HEK293 (cell line): ENCODE data around the gene MYMK.

Source experiments
- CTCF ChIA-PET: fragments of 350-600 bp; formaldehyde crosslinking; extraction: SDS; loops from one replicate; lab custom pipeline; 2021; ENCODE audit warnings: antibody characterized with exemption; lab: Yijun Ruan, JAX
- POLR2A ChIA-PET: fragments of 300-600 bp; formaldehyde crosslinking; extraction: SDS; loops from one replicate; lab custom pipeline; 2020; ENCODE audit warnings: antibody characterized with exemption, inconsistent platforms; lab: Yijun Ruan, JAX
- H3K27ac ChIP-seq: fragments of 200-500 bp; sonication (Bioruptor generic); 2 replicates; pipeline ENCODE4 v1.5.1; 2014; ENCODE audit warnings: low read depth, low read length, control low read depth, inconsistent platforms; ENCODE audit errors: extremely low read depth
- H3K36me3 ChIP-seq, 2 experiments: fragments of 200-500 bp in 1 of 2; sonication (Bioruptor generic) in 1 of 2; 1 replicate in 1 of 2; 2 replicates in 1 of 2; pipeline ENCODE4 v1.5.1; 2014 to 2017; ENCODE audit warnings: inconsistent platforms in 2 of 2, low read length in 2 of 2; ENCODE audit not compliant: control insufficient read depth in 2 of 2, insufficient read depth in 1 of 2
- H3K4me1 ChIP-seq: fragments of 200-500 bp; sonication (Bioruptor generic); 2 replicates; pipeline ENCODE4 v1.5.1; 2014; ENCODE audit warnings: mild to moderate bottlenecking, low read length, inconsistent platforms; ENCODE audit not compliant: control insufficient read depth, insufficient read depth
- H3K4me3 ChIP-seq: 2 replicates; pipeline ENCODE4 v1.5.1; 2011; ENCODE audit warnings: low read depth, mild to moderate bottlenecking, control low read depth, low read length, moderate library complexity
- H3K9me3 ChIP-seq: fragments of 200-500 bp; sonication (Bioruptor generic); 2 replicates; pipeline ENCODE4 v1.5.1; 2014; ENCODE audit warnings: low read depth, low read length, inconsistent platforms; ENCODE audit not compliant: control insufficient read depth, insufficient read depth
- EGR2 ChIP-seq: fragments of 450-650 bp; formaldehyde crosslinking; IDR thresholded peaks from 2 replicates; pipeline ENCODE4 v1.5.1; 2016; ENCODE audit warnings: low read depth, missing biosample characterization, missing genetic modification characterization
- GLI2 ChIP-seq: fragments of 450-650 bp; formaldehyde crosslinking; IDR thresholded peaks from 2 replicates; pipeline ENCODE4; 2017; ENCODE audit warnings: missing biosample characterization, missing genetic modification characterization, low read depth, borderline replicate concordance
- HOXA7 ChIP-seq: sonication (generic); formaldehyde crosslinking; IDR thresholded peaks from 2 replicates; pipeline ENCODE4 v1.8.1; 2022; ENCODE audit warnings: missing genetic modification reagents, borderline replicate concordance
- SP3 ChIP-seq: fragments of 450-650 bp; formaldehyde crosslinking; IDR thresholded peaks from 2 replicates; pipeline ENCODE4 v1.5.1; 2016; ENCODE audit warnings: missing biosample characterization, missing genetic modification characterization
- ZNF112 ChIP-seq: fragments of 450-650 bp; formaldehyde crosslinking; IDR thresholded peaks from 2 replicates; pipeline ENCODE4 v1.5.0; 2017; ENCODE audit warnings: missing biosample characterization, missing genetic modification characterization
- ZNF155 ChIP-seq: fragments of 450-650 bp; formaldehyde crosslinking; IDR thresholded peaks from 2 replicates; pipeline ENCODE4 v1.5.1; 2016; ENCODE audit warnings: missing biosample characterization, missing genetic modification characterization
- ZNF19 ChIP-seq: fragments of 450-650 bp; formaldehyde crosslinking; IDR thresholded peaks from 2 replicates; pipeline ENCODE4; 2016; ENCODE audit warnings: missing biosample characterization, missing genetic modification characterization, low read depth
- ZNF2 ChIP-seq: fragments of 450-650 bp; formaldehyde crosslinking; IDR thresholded peaks from 2 replicates; pipeline ENCODE4 v1.5.1; 2016; ENCODE audit warnings: missing biosample characterization, missing genetic modification characterization
- ZNF23 ChIP-seq: fragments of 450-650 bp; formaldehyde crosslinking; IDR thresholded peaks from 2 replicates; pipeline ENCODE4 v1.5.1; 2016; ENCODE audit warnings: missing biosample characterization, missing genetic modification characterization, borderline replicate concordance
- ZNF266 ChIP-seq: fragments of 450-650 bp; formaldehyde crosslinking; IDR thresholded peaks from 2 replicates; pipeline ENCODE4 v1.5.1; 2016; ENCODE audit warnings: missing biosample characterization, missing genetic modification characterization, low read depth
- ZNF274 ChIP-seq, 2 experiments: fragments of 200-500 bp in 1 of 2; fragments of 450-650 bp in 1 of 2; sonication (Bioruptor generic) in 1 of 2; formaldehyde crosslinking in 1 of 2; IDR thresholded peaks; 2 replicates each; pipeline versions ENCODE4 v1.5.1 to v1.6.1; 2014 to 2016; ENCODE audit warnings: borderline replicate concordance in 1 of 2, inconsistent platforms in 1 of 2, low read length in 1 of 2, missing biosample characterization in 1 of 2, missing genetic modification characterization in 1 of 2
- ZNF426 ChIP-seq: fragments of 450-650 bp; formaldehyde crosslinking; IDR thresholded peaks from 2 replicates; pipeline ENCODE4 v1.5.1; 2017; ENCODE audit warnings: missing biosample characterization, missing genetic modification characterization, mild to moderate bottlenecking, inconsistent platforms, moderate library complexity
- ZNF623 ChIP-seq: fragments of 450-650 bp; formaldehyde crosslinking; IDR thresholded peaks from 2 replicates; pipeline ENCODE4 v1.5.1; 2016; ENCODE audit warnings: missing biosample characterization, missing genetic modification characterization
- ZNF658 ChIP-seq: fragments of 450-650 bp; formaldehyde crosslinking; IDR thresholded peaks from 2 replicates; pipeline ENCODE4; 2016; ENCODE audit warnings: missing biosample characterization, missing genetic modification characterization
- ZNF792 ChIP-seq: fragments of 450-650 bp; formaldehyde crosslinking; IDR thresholded peaks from 2 replicates; pipeline ENCODE4 v1.5.1; 2016; ENCODE audit warnings: missing biosample characterization, missing genetic modification characterization
- TF ChIP-seq, protein P1 (sequence below): fragments of 450-650 bp; IDR thresholded peaks from 2 replicates; pipeline ENCODE4 v1.5.1; 2018; ENCODE audit warnings: missing biosample characterization, mild to moderate bottlenecking, missing genetic modification characterization
- TF ChIP-seq, protein P2 (sequence below): fragments of 450-650 bp; formaldehyde crosslinking; IDR thresholded peaks from 2 replicates; pipeline ENCODE4 v1.5.1; 2017; ENCODE audit warnings: missing biosample characterization, missing genetic modification characterization
- TF ChIP-seq, protein P3 (sequence below): fragments of 450-650 bp; formaldehyde crosslinking; IDR thresholded peaks from 2 replicates; pipeline ENCODE4 v1.5.1; 2016; ENCODE audit warnings: missing biosample characterization, missing genetic modification characterization
- TF ChIP-seq, protein P4 (sequence below): fragments of 450-650 bp; formaldehyde crosslinking; IDR thresholded peaks from 2 replicates; pipeline ENCODE4 v1.5.1; 2017; ENCODE audit warnings: missing biosample characterization, missing genetic modification characterization
- TF ChIP-seq, protein P5 (sequence below): fragments of 450-650 bp; formaldehyde crosslinking; IDR thresholded peaks from 2 replicates; pipeline ENCODE4 v1.5.1; 2017; ENCODE audit warnings: missing biosample characterization, missing genetic modification characterization

Gene MYMK

DNA sequence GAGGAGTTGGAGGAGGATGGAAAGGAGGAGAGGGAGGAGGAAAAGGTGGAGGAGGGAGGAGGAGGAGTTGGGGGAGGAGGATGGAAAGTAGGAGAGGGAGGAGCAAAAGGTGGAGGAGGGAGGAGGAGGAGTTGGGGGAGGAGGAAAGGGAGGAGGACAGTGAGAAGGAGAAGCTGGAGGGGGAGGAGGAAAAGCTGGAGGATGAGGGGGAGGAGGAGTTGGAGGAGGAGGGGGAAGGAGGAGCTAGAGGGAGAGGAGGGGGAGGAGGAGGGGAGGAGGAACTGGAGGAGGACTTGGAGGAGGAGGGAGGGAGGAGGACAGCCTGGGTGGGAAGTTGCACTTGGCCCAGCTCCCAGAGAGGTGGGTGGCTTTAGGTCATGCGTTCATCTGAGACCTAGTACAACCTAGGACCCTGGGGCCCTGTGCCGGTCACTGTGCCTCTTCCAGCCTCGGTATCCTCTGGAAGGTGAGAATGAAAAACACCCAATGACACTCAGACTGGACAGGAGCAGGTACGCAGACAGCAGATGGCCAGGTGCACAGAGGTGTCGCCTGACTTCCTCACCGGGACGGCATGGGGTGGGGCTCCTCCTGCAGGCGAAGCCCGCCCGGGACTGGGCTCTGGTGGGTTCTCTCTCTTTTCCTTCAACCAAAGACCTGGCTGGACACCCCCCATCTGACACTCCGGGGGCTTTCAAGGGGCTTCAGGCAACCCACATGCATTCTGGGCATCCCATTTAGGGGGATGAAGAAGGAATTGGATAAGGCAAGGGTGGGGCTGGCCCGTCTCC is 33.7 kb downstream of the MYMK start (continued):
- TF ChIP-seq, protein P1, sequence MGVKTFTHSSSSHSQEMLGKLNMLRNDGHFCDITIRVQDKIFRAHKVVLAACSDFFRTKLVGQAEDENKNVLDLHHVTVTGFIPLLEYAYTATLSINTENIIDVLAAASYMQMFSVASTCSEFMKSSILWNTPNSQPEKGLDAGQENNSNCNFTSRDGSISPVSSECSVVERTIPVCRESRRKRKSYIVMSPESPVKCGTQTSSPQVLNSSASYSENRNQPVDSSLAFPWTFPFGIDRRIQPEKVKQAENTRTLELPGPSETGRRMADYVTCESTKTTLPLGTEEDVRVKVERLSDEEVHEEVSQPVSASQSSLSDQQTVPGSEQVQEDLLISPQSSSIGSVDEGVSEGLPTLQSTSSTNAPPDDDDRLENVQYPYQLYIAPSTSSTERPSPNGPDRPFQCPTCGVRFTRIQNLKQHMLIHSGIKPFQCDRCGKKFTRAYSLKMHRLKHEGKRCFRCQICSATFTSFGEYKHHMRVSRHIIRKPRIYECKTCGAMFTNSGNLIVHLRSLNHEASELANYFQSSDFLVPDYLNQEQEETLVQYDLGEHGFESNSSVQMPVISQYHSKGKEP (tag by site-specific recombination) = no peak
- TF ChIP-seq, protein P2, sequence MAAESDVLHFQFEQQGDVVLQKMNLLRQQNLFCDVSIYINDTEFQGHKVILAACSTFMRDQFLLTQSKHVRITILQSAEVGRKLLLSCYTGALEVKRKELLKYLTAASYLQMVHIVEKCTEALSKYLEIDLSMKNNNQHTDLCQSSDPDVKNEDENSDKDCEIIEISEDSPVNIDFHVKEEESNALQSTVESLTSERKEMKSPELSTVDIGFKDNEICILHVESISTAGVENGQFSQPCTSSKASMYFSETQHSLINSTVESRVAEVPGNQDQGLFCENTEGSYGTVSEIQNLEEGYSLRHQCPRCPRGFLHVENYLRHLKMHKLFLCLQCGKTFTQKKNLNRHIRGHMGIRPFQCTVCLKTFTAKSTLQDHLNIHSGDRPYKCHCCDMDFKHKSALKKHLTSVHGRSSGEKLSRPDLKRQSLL (tag by site-specific recombination) = no peak
- TF ChIP-seq ZNF112 (tag by site-specific recombination) (no peak), HOXA7 (CRISPR knock-in tag) (no peak), GLI2 (tag by site-specific recombination) (no peak), EGR2 (tag by site-specific recombination) (peak; percentile 97), ZNF658 (tag by site-specific recombination) (no peak), ZNF23 (tag by site-specific recombination) (no peak), ZNF266 (tag by site-specific recombination) (no peak), SP3 (tag by site-specific recombination) (peak; percentile 90), ZNF2 (tag by site-specific recombination) (no peak), ZNF155 (no peak), ZNF426 (tag by site-specific recombination) (no peak)
- TF ChIP-seq, protein P3, sequence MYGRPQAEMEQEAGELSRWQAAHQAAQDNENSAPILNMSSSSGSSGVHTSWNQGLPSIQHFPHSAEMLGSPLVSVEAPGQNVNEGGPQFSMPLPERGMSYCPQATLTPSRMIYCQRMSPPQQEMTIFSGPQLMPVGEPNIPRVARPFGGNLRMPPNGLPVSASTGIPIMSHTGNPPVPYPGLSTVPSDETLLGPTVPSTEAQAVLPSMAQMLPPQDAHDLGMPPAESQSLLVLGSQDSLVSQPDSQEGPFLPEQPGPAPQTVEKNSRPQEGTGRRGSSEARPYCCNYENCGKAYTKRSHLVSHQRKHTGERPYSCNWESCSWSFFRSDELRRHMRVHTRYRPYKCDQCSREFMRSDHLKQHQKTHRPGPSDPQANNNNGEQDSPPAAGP (tag by site-specific recombination) = 0 out of 2 replicates have a peak, but pooled peaks have one; percentile 6
- TF ChIP-seq, protein P4, sequence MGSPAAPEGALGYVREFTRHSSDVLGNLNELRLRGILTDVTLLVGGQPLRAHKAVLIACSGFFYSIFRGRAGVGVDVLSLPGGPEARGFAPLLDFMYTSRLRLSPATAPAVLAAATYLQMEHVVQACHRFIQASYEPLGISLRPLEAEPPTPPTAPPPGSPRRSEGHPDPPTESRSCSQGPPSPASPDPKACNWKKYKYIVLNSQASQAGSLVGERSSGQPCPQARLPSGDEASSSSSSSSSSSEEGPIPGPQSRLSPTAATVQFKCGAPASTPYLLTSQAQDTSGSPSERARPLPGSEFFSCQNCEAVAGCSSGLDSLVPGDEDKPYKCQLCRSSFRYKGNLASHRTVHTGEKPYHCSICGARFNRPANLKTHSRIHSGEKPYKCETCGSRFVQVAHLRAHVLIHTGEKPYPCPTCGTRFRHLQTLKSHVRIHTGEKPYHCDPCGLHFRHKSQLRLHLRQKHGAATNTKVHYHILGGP (tag by site-specific recombination) = no peak
- TF ChIP-seq, protein P5, sequence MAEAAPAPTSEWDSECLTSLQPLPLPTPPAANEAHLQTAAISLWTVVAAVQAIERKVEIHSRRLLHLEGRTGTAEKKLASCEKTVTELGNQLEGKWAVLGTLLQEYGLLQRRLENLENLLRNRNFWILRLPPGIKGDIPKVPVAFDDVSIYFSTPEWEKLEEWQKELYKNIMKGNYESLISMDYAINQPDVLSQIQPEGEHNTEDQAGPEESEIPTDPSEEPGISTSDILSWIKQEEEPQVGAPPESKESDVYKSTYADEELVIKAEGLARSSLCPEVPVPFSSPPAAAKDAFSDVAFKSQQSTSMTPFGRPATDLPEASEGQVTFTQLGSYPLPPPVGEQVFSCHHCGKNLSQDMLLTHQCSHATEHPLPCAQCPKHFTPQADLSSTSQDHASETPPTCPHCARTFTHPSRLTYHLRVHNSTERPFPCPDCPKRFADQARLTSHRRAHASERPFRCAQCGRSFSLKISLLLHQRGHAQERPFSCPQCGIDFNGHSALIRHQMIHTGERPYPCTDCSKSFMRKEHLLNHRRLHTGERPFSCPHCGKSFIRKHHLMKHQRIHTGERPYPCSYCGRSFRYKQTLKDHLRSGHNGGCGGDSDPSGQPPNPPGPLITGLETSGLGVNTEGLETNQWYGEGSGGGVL (tag by site-specific recombination) = peak; percentile 84

DNA sequence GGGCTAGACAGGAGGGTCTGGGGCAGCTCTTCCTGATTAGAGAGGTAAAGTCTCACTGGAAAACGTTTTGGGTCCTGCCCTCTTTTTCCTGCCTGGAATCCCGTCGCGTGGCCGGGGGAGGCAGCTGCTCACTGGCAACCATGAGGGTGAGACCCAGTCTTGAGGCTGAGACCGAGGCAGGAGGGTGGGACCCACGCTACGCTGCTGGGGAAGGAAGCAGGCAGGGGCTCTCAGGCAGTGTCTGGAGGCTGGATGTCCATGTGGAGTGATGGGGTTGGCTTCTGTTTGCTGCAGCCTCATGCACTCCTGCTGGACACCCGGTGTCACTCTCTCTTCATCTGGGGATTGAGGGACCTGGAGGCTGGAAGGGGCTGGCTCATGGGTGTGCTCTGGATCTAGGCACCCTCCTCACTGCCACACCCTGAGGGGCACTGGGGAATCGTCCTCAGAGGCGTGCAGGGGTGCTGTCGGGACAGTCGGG is 34.5 kb downstream of the MYMK start:
- TF ChIP-seq ZNF274 (IDR thresholded peaks at IDR 0.05; ENCODE audit: low read length) (no peak), ZNF274 (tag by site-specific recombination; IDR thresholded peaks at IDR 0.05; ENCODE audit: borderline replicate concordance) (no peak), ZNF792 (no peak), ZNF623 (no peak), ZNF19 (tag by site-specific recombination) (no peak)
- Histone ChIP-seq H3K4me3 (no peak overlapping the region), H3K36me3 (no peaks in the 10 kb centered on the region), H3K27ac (no peak overlapping the region), H3K9me3 (no peaks in the 10 kb centered on the region), H3K4me1 (no peaks in the 10 kb centered on the region)
- CTCF ChIA-PET = interaction anchor here (0.6 to 1.8 kb wide), 10 partner anchors 9 to 468 kb away, joined by 3 to 6 read pairs (median 4); no protein-coding TSS in a partner anchor
- POLR2A ChIA-PET = interaction anchor here (0.6 to 1.5 kb wide), 3 partner anchors 11 to 1961 kb away, joined by 3 to 4 read pairs (median 4); partner anchors contain the start of gene SLC2A6
